ENCODE data around the gene PEX26.
"Not testable (repeated sequence)": the region's sequence is repeated elsewhere in the genome, so short reads cannot be mapped to it uniquely, and the experiment has no call there.

PEX26 gene

GRCh38 chr22:18130699-18131429 lies 53.1 kb downstream of the PEX26 start:
- Mint-ChIP-seq H3K4me3 (no peak overlapping the region), H3K36me3 (ENCODE audit: low read depth) (peaks cover 9% of the 10 kb centered on the region), H3K9me3 (no peaks in the 10 kb centered on the region), H3K4me1 (peaks cover 4% of the 10 kb centered on the region), H3K27me3 (ENCODE audit: low read depth) (no peaks in the 10 kb centered on the region), H3K27ac (no peak overlapping the region)
- TF ChIP-seq, protein P1, sequence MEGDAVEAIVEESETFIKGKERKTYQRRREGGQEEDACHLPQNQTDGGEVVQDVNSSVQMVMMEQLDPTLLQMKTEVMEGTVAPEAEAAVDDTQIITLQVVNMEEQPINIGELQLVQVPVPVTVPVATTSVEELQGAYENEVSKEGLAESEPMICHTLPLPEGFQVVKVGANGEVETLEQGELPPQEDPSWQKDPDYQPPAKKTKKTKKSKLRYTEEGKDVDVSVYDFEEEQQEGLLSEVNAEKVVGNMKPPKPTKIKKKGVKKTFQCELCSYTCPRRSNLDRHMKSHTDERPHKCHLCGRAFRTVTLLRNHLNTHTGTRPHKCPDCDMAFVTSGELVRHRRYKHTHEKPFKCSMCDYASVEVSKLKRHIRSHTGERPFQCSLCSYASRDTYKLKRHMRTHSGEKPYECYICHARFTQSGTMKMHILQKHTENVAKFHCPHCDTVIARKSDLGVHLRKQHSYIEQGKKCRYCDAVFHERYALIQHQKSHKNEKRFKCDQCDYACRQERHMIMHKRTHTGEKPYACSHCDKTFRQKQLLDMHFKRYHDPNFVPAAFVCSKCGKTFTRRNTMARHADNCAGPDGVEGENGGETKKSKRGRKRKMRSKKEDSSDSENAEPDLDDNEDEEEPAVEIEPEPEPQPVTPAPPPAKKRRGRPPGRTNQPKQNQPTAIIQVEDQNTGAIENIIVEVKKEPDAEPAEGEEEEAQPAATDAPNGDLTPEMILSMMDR (IDR thresholded peaks at IDR 0.05; ENCODE audit: unreplicated experiment in 3 of 3), result no peak

- Mint-ChIP-seq H3K9me3 (no peaks in the 10 kb centered on the region), H3K27me3 (ENCODE audit: low read depth) (no peaks in the 10 kb centered on the region), H3K4me3 (no peak overlapping the region), H3K36me3 (ENCODE audit: low read depth) (no peaks in the 10 kb centered on the region), H3K27ac (no peak overlapping the region), H3K4me1 (peaks cover 4% of the 10 kb centered on the region)
- TF ChIP-seq, protein P1 (IDR thresholded peaks at IDR 0.05; ENCODE audit: unreplicated experiment in 3 of 3), result no peak
These were observed 55.7 kb downstream of the PEX26 start for GRCh38 chr22:18133452-18133851.

GRCh38 chr22:18136563-18137320 lies 59.0 kb downstream of the PEX26 start:
- no peak overlapping the region for H3K4me3 Mint-ChIP-seq
- TF ChIP-seq, protein P1 (IDR thresholded peaks at IDR 0.05; ENCODE audit: unreplicated experiment in 3 of 3), result no peak
- H3K4me1 Mint-ChIP-seq, result no peaks in the 10 kb centered on the region
- no peak overlapping the region for H3K27ac Mint-ChIP-seq
- no peaks in the 10 kb centered on the region for H3K27me3 Mint-ChIP-seq (ENCODE audit: low read depth)
- no peaks in the 10 kb centered on the region for H3K9me3 Mint-ChIP-seq
- no peaks in the 10 kb centered on the region for H3K36me3 Mint-ChIP-seq (ENCODE audit: low read depth)

- not testable (repeated sequence) for H3K36me3 Mint-ChIP-seq (ENCODE audit: low read depth); H3K27me3 Mint-ChIP-seq (ENCODE audit: low read depth); H3K4me1 Mint-ChIP-seq; H3K9me3 Mint-ChIP-seq; H3K27ac Mint-ChIP-seq; H3K4me3 Mint-ChIP-seq
These were observed 63.2 kb downstream of the PEX26 start for GRCh38 chr22:18141004-18141403.

DNA sequence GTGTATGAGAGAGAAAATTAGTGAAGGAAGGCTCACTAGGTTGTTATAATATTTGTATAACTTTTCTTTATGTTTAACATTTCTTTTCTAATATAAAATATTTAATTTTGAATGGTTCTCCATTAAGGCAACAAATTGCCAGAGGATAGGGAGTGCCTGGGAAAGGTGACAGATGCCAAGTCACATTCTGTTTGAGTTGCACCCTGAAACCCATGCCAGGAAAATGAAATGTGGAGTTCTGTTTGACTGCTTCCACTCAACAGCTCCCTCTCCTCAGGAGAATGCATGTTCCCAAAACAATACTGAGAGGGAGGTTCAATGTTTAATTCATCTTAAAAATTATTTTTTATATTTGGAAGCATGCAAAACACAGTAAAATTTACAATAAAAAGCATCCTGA lies 66.3 kb downstream of the PEX26 start:
- Mint-ChIP-seq H3K27me3 (ENCODE audit: low read depth) (peaks cover 19% of the 10 kb centered on the region), H3K9me3 (no peaks in the 10 kb centered on the region), H3K4me1 (no peaks in the 10 kb centered on the region), H3K4me3 (no peak overlapping the region), H3K36me3 (ENCODE audit: low read depth) (no peaks in the 10 kb centered on the region), H3K27ac (no peak overlapping the region)
- TF ChIP-seq, protein P1 (IDR thresholded peaks at IDR 0.05; ENCODE audit: unreplicated experiment in 3 of 3), result no peak

- no peak overlapping the region for H3K27ac Mint-ChIP-seq
- TF ChIP-seq, protein P1 (IDR thresholded peaks at IDR 0.05; ENCODE audit: unreplicated experiment in 3 of 3), result no peak
- H3K4me3 Mint-ChIP-seq, result no peak overlapping the region
- no peaks in the 10 kb centered on the region for H3K9me3 Mint-ChIP-seq
- H3K36me3 Mint-ChIP-seq (ENCODE audit: low read depth), result no peaks in the 10 kb centered on the region
- H3K27me3 Mint-ChIP-seq (ENCODE audit: low read depth), result peaks cover 32% of the 10 kb centered on the region
- H3K4me1 Mint-ChIP-seq, result no peaks in the 10 kb centered on the region
These were observed 68.0 kb downstream of the PEX26 start for GRCh38 chr22:18145676-18146388.
